HEK293T (cell line): Measurements from ENCODE around the gene NCLN.

Experiments used
- FOXM1 ChIP-seq: fragments of 450-650 bp; IDR thresholded peaks from 2 replicates; pipeline ENCODE4 v1.6.1; 2017; ENCODE audit warnings: mild to moderate bottlenecking, borderline replicate concordance
- L3MBTL2 ChIP-seq: fragments of 450-650 bp; conservative IDR thresholded peaks from 2 replicates; pipeline ENCODE4 v1.6.1; 2016; ENCODE audit warnings: mild to moderate bottlenecking
- SUZ12 ChIP-seq: fragments of 450-650 bp; IDR thresholded peaks from 2 replicates; pipeline ENCODE4 v1.6.1; 2016; ENCODE audit warnings: mild to moderate bottlenecking

GRCh38 chr19:3149089-3149488 is 36.6 kb upstream of the NCLN start:
- TF ChIP-seq FOXM1 (no peak), SUZ12 (no peak), L3MBTL2 (no peak)
